A204.1 (cell line): ENCODE data around the gene SYNC.

Experiments
- FAIRE-seq: peaks from 2 replicates; lab custom pipeline; 2012; peaks lifted over from hg19 to GRCh38; lab: Jason Lieb, UNC

The SYNC gene

DNA sequence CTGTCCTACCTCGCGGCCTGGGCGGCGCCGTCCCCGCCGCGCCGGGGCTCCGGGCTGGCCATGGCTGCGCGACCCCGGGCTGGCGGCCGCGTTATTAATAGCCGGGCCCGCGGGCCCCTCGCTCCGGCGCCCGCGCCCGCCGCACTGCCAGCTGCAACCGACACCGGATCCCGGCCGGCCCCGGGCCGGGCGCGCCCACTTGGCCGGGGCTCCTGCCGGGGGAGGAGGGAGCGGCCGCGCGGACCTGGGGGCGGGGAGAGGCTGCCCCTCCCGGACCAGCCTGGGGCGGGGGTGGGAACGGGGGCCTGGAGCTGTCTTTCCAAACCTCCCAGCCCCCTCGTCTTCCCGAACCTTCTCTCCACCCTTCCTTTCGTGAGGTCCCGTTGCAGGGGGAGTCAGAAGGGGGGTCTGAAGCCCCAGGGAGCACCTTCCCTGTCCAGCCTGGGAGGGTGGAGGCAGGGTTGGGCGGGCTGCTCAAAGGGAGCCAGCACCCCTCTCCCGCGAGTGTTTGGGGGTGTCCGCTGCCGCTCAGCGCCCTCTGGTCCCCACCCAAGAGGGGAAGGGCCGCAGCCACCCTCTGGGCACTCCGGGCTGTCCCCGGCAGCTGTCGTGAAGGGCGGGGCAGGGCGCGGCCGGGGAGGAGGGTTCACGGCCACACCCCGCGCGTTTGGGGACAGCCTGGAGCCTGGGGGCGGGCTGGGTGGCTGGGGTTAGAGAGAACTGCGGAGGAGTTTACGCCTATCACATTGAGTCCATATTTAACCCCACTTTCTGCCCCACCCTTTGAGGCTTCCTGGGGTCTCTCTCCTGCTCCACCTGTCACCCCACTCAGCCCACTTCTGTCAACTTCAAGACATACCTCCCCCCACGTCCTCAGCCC, at the start of gene SYNC:
TSS of gene SYNC (minus strand) at position 172 of the 880 bp plus-strand sequence. CDS start at position 62, 110 bp downstream.
- no peak for FAIRE-seq

DNA sequence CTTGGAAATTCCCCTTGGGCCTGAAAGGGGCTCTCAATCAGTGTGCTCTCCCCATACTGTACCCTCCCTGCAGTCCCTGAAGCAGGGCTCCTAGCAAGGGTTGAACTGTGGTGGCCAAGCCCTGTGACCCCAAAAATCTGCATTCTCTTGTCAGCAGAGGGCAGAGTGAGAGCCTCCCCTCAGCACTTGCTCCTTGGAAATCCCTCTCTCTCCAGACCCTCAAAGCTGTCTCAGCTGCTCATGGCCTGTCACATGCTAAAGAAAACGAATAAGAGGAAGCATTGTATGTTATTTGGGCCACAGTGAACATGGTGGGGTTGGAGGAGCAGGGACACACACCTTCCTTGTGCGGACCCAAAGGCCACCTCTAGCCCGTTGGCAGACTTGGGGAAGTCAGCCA, 47.2 kb upstream of the SYNC start:
- FAIRE-seq = no peak

DNA sequence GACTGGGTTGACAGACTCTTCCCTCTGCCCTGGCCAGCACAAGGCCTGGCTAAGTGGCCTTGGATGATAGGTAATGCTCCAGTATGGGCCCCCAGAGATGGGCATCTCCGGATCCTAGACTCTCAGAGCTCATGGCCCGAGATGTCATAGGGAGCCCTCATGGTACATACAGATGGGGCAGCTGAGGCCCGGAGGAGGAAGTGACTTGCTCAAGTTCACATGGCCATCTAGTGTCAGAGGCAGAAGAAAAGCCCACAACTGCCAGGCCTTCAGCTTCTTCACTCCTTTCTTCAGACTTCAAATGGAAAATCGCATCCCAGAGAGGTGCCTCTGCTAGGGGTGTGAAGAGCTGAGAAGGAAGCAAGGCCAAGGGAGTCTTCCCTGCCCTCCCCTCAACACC, 46.8 kb upstream of the SYNC start:
- FAIRE-seq = no peak

DNA sequence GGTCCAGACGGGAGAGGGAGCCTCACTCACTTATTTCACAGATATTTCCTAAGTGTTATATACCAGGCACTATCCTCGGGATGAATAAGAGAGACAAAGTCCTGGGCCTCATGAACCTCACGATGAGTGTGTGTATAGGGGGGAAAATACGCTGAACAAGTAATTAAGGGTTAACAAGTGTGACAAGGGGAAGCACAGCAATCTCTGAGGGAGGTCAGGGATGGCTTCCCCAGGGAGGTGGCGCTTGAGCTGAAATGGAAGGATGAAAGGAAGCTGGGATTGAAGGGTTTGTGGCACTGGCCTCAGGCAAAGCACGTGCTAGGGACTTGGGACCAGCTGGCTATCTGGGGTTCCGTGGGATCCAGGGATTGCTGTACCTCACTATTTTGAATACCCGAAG, 46.4 kb upstream of the SYNC start:
- no peak for FAIRE-seq

DNA sequence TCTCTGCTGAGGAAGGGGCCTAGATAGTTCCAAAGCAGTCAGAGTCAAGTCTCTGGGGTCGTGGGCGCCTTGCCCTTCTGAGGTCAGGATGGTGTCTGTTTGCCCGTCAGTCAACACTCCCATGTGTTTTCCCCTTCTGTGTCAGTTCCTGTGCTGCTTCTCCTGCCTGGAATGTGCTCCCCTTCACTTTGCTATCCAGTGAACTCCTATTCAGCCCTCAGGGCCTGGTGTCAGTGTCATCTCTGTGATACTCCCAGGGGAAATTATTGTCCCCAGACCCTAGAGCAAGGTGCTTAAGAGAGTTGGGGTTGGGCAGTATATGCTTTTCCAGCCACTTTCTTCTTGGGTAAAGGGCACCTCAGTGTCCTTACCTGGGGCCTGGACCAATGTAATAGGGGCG, 45.8 kb upstream of the SYNC start:
- no peak for FAIRE-seq

DNA sequence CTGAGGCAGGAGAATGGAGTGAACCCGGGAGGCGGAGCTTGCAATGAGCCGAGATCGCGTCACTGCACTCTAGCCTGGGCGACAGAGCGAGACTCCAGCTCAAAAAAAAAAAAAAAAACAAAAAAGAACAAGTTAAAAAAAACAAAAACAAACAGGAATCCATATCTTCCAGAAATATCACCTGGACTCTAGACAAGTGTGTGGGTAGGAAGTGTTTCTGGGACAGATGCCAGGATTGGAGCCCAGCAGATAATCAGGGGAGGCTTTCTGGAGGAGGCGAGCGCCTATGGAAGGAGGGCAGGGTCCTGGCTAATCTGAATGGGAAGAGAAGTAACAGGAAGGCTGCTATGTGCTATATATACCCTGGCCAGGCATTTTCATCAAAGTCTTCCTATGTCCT, 43.6 kb upstream of the SYNC start:
- FAIRE-seq = no peak

DNA sequence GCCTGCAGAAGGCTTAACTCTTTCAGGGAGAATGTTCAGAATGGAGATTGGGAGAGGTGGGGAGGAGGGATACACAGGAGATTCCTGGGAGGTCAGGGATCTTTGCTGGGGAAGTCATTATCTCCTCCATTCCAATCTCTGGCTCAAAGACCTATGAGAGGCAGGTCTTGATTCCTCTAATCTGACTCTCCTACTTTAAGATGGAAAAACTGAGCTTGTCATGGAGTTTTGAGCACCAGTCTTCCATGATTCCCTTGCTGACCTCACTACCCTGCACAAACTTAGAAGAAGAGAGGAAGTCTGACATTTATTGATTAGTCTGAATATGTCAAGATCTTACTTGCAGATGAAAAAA, 41.5 kb upstream of the SYNC start:
- no peak for FAIRE-seq

DNA sequence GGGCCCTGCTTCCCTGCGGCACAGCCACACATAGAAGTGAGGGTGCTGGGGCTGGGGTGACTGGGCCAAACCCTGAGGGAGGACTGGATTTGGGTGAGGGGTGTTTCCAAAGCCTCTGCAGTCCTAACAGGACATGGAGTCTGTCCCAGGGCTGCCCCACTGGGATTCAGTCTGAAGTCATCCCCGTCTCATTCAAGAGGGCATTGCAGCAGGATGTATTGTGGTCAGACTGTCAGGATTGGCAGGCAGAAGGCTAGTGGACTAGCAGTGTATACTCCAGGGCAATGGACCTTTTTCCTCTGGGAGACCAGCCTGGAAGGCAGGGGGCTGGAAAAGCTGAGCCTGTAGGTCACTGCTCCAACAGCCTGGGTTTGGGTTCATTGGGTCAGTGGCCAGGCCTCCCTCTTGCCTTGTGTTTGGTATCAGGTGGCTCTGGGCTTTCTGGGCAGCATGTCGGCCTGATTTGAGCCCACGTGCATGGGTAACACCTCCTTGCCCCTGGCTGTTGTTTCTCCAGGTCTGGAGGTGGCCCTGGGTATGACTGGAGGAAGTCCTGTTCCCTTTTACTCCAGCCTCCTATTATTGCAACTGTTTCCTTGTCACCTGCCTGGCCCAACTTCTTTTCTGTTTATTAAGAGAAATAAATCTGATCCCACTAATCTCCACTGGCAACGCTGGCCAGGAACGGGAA, 41.0 kb upstream of the SYNC start:
- FAIRE-seq = no peak

DNA sequence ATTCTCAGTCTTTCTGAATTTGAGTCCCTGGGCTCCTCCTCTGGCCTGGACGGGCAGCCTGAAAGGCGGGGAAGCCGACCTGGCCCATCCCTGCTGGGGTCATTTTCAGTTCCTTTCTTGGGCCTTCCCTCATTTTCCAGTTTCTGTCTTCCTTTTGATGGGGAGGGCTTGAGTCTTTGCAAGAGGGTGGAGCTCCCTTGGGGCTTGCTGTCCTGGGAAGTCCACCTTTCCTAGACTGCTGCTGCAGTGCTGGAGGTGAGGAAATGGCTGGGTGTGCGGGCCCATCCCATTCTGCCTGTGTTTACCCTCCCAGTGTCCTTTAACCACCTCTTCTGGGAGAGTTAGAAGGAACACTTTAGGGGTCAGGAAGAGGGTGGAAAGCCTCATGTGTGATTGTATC, 40.4 kb upstream of the SYNC start:
- no peak for FAIRE-seq

DNA sequence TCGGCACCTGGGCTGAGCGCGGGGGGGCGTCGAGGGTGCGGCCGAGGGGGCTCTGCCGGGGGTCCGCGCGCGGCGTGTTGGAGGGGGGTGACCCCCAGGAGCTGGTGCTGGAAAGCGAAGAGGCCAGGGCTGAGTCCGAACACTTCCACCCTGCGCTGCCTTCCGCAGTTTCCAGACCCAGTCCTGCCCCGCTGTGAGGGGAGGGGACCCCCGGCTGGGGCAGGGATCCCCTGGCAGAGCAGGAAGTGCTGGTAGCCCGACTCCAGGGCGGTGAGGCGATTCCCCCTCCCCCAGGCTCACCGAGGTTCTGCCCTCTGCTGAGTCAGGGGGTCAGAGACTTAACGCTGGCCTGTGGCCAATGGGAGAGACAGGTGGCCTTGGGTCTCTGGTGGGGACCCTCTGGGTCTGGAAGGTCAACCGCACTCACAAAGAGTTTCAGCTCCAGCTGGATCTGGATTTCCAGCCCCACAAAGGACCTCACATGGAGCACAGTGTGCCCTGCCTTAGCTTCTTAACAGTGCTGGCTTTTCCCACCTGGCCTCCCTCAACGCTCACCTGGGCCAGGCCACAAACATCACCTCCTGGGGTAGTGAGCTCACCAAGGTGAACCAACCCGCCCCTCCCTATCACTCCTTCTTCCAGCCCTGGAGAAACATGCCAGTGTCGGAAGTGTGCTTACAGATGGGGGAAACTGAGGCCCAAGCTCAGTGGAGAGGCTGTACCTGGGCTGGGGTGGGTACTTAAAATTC, 39.8 kb upstream of the SYNC start:
- no peak for FAIRE-seq

DNA sequence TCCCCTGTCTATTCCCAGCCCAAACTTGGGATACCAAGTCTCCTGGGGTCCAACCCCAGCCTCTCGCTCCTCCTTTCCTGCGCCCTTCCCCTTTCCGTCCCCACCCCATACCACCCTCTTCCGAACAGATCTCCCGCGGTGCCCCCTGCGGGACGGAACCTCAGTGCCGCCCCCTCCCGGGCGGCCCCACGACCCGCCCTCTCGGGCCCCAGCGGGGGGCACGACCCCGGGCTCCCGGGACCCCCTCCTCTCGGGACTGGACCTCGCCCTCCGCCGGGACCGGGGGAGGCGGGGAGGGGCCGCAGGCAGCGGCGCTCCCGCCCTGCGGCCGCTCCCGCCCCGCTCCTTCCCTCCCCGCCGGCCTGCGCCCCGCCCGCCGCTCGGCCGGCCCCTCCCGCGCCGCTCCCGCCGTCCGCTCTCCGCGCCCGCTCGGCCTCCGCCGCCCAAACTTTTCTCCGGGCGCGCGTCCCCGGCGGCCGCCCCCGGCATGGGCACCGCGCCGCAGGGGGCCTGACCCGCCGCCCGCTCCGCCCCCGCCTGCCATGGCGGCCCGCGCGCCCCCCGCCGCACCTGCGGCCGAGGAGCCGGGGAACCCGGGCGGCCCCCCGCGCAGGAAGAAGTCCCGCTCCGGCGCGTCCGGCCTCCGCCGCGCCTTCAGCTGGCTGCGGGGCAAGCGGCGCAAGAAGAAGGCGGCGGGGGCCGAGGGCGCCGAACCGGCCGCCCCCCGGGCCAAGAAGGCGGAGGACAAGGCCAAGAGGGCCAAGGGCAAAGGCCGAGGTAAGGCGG, 39.0 kb upstream of the SYNC start:
- no peak for FAIRE-seq

DNA sequence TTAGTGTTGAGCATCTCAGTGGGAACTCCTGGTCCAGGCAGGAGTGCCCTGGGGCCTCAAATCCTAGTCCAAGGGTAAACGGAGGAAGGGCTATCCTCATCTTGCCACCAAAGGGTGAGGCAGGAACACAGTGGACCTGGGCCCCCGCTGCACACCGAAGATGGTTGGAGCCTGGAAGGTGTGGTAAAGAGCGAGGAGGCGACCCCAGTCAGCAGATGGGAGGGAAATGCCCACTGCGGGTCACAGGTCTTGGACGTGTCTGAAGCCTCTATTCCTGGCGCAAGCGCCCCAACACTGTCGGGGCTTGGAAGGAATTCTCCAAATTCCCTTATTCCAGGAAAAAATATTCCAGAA, 38.5 kb upstream of the SYNC start:
- FAIRE-seq = no peak

DNA sequence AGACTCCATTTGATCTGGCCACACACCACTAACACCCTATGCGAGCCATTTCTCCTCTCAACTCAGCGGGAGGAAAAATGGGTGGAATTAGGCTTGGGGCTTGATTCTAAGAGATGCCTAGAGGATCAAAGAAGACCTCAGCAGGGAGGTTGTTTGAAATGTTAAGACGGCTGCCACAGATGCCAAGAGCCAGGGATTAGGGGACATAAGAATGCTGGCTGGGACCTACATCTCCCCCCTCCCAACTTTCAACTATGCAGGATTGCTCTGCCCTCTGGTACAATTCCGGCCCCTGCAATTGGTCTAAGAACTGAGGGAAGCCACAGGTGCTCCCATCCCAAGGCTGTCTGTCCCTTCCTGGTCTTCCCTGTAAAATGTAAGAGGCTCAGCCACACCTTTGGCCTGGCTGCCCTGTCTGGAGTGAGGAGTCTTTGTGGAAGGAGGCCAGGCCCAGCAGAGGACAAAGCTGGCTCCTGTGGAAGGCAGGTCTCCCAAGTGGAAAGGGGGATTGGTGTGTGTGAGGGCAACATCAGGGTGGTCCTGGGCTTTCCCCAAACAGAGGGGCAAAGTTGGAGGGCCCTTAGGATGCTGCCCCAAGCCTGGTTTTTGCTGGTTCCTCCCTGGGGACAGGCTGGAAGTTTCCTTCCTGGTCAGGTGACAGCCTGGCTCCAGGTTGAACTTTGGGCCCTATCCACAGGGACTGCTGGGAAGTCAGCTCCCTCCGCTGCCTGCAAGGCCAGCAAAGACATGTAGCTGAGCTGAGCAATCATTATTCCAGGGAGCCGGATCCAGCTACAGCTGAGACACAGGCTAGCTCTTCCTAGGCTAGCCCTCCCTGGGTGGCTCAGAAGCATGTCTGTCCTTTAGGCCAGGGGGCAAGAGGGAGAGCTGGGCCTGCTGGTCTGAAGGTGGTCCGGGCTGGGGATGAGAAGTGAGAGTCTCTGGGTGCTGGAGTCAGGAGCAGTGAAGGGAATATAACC, 34.5 kb upstream of the SYNC start:
- FAIRE-seq = no peak

DNA sequence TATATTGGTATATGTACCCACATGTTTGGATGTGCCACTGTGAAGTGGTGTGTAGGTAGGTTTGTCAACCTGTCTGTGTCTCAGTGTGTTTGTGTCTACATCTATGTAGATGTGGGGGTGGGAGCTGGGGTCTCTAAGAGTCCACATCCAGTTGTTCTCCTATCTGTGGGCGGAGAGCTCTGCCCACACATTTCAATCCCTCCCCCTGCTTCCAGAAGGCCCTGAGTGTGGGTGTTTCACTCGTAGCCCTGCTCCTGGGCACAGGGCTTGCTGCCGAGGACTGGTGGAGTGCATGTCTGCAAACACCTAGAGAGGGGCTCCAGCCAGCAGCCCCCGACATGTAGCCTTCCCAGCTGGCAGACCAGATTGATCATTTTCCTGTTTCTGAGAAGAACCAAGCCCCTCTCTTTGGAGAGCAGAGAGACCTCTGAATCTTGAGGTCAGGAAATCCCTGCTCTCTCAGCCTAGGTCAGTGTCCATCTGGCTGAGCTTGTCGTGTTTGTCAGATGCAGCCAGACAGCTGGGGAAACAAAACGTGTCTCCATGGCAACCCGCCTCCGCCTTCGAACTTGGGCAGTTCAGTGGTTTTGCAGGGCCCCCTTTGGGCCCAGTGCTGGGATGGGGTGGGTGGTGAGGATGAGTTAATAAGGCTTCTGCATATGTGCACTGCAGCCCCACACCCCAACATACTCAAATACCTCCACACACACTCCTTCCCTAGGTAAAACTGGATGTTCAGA, 31.2 kb upstream of the SYNC start:
- no peak for FAIRE-seq

DNA sequence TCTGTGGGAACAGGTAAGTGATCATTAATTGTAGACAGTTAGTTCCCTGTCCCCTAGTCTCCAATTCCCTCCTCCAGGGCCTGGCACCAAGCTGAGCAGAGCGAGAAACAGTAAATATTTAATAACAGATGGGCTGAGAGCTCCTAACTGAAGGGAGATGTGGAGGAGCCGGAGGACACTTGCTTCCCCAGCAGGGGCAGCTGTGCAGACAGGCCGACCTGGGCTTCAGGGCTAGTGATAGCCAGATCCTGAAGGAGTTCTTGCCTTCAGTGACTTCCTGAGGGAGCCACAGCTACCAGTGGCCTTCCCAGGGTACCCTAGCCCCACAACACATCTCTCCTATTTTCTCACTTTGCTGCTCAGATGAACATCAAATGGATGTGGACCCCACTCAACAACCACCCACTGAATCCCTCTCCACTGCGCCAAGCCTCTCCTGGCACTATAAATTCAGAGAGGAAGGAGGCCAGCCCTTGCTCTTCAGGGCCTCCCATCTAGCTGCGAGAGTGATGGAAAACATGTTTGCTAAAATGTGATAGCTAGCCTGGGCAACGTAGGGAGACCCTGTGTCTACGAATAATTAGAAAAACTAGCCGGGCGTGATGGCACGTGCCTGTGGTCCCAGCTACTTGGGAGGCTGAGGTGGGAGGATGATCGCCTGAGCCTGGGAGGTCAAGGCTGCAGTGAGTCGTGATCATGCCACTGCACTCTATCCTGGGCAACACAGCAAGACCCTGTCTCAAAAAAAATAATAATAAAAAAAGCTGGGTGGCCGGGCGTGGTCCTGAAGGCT, 26.9 kb upstream of the SYNC start:
- FAIRE-seq = no peak

DNA sequence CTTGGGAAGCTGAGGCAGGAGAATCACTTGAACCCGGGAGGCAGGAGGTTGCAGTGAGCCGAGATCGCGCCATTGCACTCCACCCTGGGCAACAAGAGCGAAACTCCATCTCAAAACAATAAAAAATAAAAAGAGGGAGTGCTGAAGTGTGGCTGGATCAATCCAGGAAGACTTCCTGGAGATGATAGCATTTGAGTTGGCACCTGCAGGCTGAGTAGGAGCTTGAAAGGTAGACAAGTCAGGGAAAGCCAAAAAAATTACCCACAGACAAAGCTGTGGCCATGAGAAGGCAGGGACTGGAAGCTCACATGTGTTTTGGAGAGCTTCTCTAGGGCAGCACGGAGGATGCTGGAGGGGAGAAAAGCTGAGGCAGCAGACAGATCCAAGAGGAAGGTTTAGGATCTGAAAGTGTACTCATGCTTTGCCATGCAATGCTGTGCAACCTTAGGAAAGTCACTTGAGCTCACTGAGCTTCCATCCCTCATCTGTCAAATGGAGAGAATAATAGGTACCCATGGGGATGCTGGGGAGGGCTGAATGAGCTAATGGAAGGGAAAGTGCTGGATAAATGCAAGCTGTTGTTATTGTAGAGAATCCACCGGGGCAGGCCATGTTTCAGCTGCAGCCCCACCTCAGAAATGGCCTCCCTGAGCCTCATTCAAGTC, 26.0 kb upstream of the SYNC start:
- no peak for FAIRE-seq

DNA sequence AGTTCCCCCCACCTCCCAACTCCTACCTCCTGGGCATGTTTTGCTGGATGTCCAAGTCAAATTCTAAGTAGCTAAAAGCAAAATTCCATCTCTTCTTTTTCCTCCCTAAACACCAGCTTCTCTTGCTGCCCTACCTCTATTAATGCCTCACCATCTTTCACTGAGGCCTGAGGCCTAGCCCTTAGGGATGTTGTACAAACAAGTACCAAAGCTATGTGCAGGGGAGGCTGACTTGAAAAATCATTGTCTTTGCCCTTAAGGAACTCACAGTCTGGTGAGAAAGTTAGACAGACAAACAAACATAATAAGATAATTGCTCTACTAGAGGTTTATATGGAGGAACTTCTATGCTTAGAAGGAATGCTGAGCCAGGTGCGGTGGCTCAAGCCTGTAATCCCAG, 25.3 kb upstream of the SYNC start:
- FAIRE-seq = no peak

DNA sequence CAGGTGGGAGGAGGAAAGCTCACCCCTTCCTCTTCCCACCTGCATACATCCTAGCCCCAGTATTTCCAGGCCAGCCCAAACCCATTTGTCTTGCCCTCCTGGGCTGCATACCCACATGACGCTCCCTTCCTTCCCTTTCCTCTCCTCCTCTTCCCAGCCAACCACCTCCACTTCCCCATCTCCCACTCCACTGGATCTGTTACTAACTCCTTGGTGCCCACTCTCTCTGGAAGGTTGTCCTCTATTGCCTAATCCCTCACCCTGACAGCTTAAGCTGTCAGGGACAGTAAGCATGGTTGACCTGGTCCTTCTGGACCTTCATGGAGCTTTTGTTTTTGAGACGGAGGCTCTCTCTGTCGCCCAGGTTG, 23.0 kb upstream of the SYNC start:
- FAIRE-seq = no peak
